Measurements from ENCODE around the gene FAM107B. TPM values are rescaled to one million over a fixed set of nuclear protein-coding genes. Genes with fewer than 3 reads are reported as not detected.

The FAM107B gene
- total and polyA plus RNA-seq, 2 of the 4 experiments (the other 2 are of a cell fraction): 26.4 to 27.1 TPM

DNA sequence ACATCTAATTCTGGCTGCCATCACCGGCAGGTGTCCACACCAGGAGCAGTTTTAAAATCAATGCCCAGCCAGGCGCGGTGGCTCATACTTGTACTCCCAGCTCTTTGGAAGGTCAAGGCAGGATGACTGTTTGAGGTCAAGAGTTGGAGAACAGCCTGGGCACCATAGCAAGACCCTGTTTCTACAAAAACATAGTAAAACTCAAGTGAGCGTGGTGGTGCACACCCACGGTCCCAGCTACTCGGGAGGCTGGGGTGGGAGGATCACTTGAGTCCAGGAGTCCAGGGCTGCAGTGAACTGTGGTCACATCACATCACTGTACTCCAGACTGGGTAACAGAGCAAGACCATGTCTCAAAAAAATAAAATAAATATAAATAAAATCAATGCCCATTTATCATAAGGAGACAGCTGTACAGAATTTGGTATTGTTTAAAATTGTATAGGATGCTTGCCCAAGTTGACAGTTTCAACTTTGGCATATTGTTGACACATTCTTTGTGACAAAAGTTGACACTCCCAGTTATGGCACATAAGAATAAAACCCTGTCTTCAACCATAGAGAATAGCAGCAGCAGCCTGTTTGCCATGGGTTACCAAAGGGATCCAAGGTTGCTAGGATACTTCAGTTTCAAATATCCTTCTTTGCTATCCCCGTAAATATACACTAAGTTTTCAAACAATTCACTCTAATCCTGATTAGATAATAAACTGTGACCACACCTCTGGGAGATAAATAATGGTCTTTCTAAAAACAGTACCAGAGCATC, 193.0 kb downstream of the FAM107B start:
- peak overlapping the region; percentile 37; the same call in 1 of the 3 replicates for H2BK15ac ChIP-seq (ENCODE audit: low read depth, low read length)
- no peak overlapping the region for H2AK9ac ChIP-seq (replicated peaks; ENCODE audit: low read depth, low read length, poor library complexity)
- H3K23ac ChIP-seq (ENCODE audit: low read depth, low read length): peak overlapping the region; percentile 41; the same call in 1 of the 2 replicates
- POLR2A ChIA-PET (ENCODE audit: unreplicated experiment): no interaction called here
- H4K20me1 ChIP-seq (ENCODE audit: insufficient read depth, low read length): peaks cover 35% of the 10 kb centered on the region
- H3K36me3 ChIP-seq (ENCODE audit: control insufficient read depth, insufficient read depth, low read length): peaks cover 20% of the 10 kb centered on the region
- no TSS peak for BruUV-seq (replicated peaks)
- no peak overlapping the region for H2BK5ac ChIP-seq (ENCODE audit: low read depth, low read length, poor library complexity, severe bottlenecking)
- H3K56ac ChIP-seq (ENCODE audit: extremely low read depth, insufficient read depth, low read length): no peak overlapping the region
- no peak for DNase-seq
- H3K4me2 ChIP-seq (ENCODE audit: low read depth, low read length): no peak overlapping the region
- ATAC-seq (ENCODE audit: low read depth): no peak
- H2AFZ ChIP-seq (replicated peaks; ENCODE audit: low read length, poor library complexity): no peak overlapping the region
- WGBS, 2 experiments (ENCODE audit: extremely low coverage in 2 of 2, insufficient read length in 1 of 2): 100% methylated on average over 2 of the region's 7 CpGs; no CpG with 5 or more reads in 1 of the 2 experiments
- intact Hi-C loops (cut with micrococcal nuclease): no loop called here
- TF ChIP-seq CHD1 (IDR thresholded peaks at IDR 0.05; ENCODE audit: low read depth, low read length) (no peak), NFE2L2 (IDR thresholded peaks at IDR 0.05; ENCODE audit: low read depth, low read length) (no peak), MXI1 (IDR thresholded peaks at IDR 0.05; ENCODE audit: borderline replicate concordance, low read depth, low read length) (no peak), BHLHE40 (IDR thresholded peaks at IDR 0.05; ENCODE audit: low read depth, low read length) (no peak), POLR2A (IDR thresholded peaks at IDR 0.05; ENCODE audit: low read depth, low read length) (no peak), MAFK (IDR thresholded peaks at IDR 0.05; ENCODE audit: low read depth, low read length) (no peak), CEBPB (IDR thresholded peaks at IDR 0.05; ENCODE audit: low read depth, low read length) (no peak), MAZ (IDR thresholded peaks at IDR 0.05; ENCODE audit: borderline replicate concordance, low read depth, low read length) (no peak)
- TF ChIP-seq, protein P1, sequence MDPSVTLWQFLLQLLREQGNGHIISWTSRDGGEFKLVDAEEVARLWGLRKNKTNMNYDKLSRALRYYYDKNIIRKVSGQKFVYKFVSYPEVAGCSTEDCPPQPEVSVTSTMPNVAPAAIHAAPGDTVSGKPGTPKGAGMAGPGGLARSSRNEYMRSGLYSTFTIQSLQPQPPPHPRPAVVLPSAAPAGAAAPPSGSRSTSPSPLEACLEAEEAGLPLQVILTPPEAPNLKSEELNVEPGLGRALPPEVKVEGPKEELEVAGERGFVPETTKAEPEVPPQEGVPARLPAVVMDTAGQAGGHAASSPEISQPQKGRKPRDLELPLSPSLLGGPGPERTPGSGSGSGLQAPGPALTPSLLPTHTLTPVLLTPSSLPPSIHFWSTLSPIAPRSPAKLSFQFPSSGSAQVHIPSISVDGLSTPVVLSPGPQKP (IDR thresholded peaks at IDR 0.05; ENCODE audit: borderline replicate concordance, low read depth, low read length): no peak
- TF ChIP-seq, protein P2, sequence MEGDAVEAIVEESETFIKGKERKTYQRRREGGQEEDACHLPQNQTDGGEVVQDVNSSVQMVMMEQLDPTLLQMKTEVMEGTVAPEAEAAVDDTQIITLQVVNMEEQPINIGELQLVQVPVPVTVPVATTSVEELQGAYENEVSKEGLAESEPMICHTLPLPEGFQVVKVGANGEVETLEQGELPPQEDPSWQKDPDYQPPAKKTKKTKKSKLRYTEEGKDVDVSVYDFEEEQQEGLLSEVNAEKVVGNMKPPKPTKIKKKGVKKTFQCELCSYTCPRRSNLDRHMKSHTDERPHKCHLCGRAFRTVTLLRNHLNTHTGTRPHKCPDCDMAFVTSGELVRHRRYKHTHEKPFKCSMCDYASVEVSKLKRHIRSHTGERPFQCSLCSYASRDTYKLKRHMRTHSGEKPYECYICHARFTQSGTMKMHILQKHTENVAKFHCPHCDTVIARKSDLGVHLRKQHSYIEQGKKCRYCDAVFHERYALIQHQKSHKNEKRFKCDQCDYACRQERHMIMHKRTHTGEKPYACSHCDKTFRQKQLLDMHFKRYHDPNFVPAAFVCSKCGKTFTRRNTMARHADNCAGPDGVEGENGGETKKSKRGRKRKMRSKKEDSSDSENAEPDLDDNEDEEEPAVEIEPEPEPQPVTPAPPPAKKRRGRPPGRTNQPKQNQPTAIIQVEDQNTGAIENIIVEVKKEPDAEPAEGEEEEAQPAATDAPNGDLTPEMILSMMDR (conservative IDR thresholded peaks at IDR 0.05; ENCODE audit: low read depth, low read length): no peak
- H2AK5ac ChIP-seq (ENCODE audit: low read depth, low read length): peak overlapping the region; percentile 52; the same call in 1 of the 2 replicates
- dilution Hi-C loops (cut with HindIII; ENCODE audit: low sequenced_read_pairs, unreplicated experiment): no loop called here
- H3K9me1 ChIP-seq (ENCODE audit: insufficient read depth, low read length): peaks cover 34% of the 10 kb centered on the region
- no peak overlapping the region for H3K18ac ChIP-seq (ENCODE audit: low read depth, low read length)
- in situ Hi-C loops (cut with MboI; ENCODE audit: low sequenced_read_pairs): no loop called here
- no peak overlapping the region; the same call in 1 of the 2 replicates for H3K14ac ChIP-seq (replicated peaks; ENCODE audit: low read depth, low read length)
- H3K9ac ChIP-seq (ENCODE audit: low read depth, low read length): no peak overlapping the region
- peaks cover 30 to 86% of the 10 kb centered on the region in 2 experiments for H3K79me1 ChIP-seq (ENCODE audit: low read depth in 1 of 2, low read length in 2 of 2)
- H3K27ac ChIP-seq (ENCODE audit: insufficient read depth, low read length): no peak overlapping the region
- no peaks in the 10 kb centered on the region for H3K9me3 ChIP-seq (ENCODE audit: control insufficient read depth, insufficient read depth, low read length)
- H3K4me3 ChIP-seq (ENCODE audit: insufficient read depth, low read depth, low read length): no peak overlapping the region
- no peak overlapping the region for H4K8ac ChIP-seq (ENCODE audit: low read depth in 2 of 2, low read length in 2 of 2)
- H3K4ac ChIP-seq (ENCODE audit: low read depth, low read length): no peak overlapping the region
- H2BK20ac ChIP-seq (ENCODE audit: low read depth, low read length): no peak overlapping the region
- CTCF ChIA-PET: no interaction called here
- H2BK120ac ChIP-seq (ENCODE audit: low read depth, low read length): no peak overlapping the region
- H4K5ac ChIP-seq (ENCODE audit: low read depth, low read length): no peak overlapping the region
- H4K91ac ChIP-seq (ENCODE audit: insufficient read depth, low read depth, low read length): no peak overlapping the region
- H3K4me1 ChIP-seq (ENCODE audit: control insufficient read depth, insufficient read depth, low read length): peaks cover 29% of the 10 kb centered on the region
- no peaks in the 10 kb centered on the region for H3K27me3 ChIP-seq (ENCODE audit: control insufficient read depth, insufficient read depth, low read length)

All from IMR-90 (cell line).